Measurements from ENCODE around the gene ICAM1. TPM values are rescaled to one million over a fixed set of nuclear protein-coding genes. Genes with fewer than 3 reads are reported as not detected.

Gene ICAM1
- total and polyA plus RNA-seq, 11 donors, result 6.0 to 87.6 (median 9.7) TPM

DNA sequence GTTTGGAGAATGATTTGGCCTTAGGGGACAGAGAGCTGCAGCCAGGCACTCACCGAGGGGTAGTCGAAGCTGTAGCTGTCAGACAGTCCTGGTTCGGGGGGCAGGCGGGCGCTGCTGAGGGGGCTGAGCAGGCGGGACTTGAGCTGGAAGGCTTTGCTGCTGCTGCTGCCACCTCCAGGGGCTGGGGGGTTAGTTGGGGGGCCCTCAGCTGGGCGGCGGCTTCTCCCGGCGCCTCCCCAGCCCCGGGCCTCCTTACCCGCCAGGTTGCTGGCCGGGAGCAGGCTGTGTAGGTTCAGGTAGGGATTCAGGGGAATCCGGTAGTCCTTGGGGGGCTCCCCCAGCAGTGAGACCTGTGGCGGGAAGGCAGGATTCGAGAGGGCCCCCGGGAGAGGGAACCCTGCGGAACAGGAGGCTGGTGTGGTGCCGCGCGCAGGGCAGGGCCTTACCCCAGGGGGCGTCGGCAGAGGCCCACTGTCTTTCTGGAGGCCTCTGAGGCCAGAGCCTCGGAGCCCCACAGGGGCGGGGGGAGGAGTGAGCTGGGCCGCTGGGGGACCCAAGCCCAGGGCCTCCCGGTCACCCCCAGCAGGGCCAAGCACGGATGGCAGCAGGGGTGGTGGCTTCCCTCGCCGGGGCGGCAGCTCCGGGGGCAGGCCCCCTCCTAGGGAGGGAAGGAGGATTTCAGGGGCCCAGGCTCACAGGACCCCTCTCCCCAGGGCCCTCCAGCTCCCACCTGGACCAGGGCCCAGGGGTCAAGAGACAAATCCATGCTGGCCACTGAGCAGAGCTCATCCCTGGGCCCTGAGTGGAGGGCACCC lies 49.9 kb downstream of the ICAM1 start:
- Histone ChIP-seq H3K36me3 (peaks cover 2 to 98% (median 90%) of the 10 kb centered on the region in 9 donors), H3K9me3 (no peaks in the 10 kb centered on the region), H3K4me3 (no peak overlapping the region), H3K27ac (no peak overlapping the region), H3K4me1 (peaks cover 0 to 9% (median 5%) of the 10 kb centered on the region in 12 donors), H3K27me3 (no peaks in the 10 kb centered on the region)
- 93 to 96% (median 95%) methylated on average over 21 to 32 of the region's 32 CpGs for WGBS, 4 donors
- DNase-seq (no peak), ATAC-seq (no peak)
- TF ChIP-seq, protein P1, sequence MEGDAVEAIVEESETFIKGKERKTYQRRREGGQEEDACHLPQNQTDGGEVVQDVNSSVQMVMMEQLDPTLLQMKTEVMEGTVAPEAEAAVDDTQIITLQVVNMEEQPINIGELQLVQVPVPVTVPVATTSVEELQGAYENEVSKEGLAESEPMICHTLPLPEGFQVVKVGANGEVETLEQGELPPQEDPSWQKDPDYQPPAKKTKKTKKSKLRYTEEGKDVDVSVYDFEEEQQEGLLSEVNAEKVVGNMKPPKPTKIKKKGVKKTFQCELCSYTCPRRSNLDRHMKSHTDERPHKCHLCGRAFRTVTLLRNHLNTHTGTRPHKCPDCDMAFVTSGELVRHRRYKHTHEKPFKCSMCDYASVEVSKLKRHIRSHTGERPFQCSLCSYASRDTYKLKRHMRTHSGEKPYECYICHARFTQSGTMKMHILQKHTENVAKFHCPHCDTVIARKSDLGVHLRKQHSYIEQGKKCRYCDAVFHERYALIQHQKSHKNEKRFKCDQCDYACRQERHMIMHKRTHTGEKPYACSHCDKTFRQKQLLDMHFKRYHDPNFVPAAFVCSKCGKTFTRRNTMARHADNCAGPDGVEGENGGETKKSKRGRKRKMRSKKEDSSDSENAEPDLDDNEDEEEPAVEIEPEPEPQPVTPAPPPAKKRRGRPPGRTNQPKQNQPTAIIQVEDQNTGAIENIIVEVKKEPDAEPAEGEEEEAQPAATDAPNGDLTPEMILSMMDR (IDR thresholded peaks at IDR 0.05), result no peak
- no peak for TF ChIP-seq POLR2A (IDR thresholded peaks at IDR 0.05)
- intact Hi-C loops (cut with DNase I), result no loop called here

DNA sequence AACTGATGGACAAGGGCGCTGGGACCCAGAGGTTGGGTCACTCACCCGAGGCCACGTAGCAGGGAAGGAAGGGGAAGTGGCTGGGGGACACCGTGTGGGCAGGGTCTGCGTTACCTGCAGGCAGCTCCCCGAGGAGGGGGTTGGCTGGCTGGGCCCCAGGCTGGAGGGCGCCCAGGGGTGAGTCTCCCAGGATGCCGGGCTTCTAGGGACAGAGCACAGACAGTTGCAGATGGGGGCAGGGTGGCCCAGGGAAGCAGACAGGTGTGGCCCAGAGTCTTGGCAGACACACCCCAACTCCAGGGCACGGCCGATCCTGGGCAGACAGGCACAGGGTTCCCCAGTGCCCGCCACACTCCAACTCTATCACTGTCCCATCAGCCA lies 50.5 kb downstream of the ICAM1 start:
- TF ChIP-seq, protein P1 (IDR thresholded peaks at IDR 0.05), result no peak
- no peak for TF ChIP-seq POLR2A (IDR thresholded peaks at IDR 0.05)
- intact Hi-C loops (cut with DNase I), result no loop called here
- 87 to 93% (median 92%) methylated on average over 9 to 11 of the region's 11 CpGs for WGBS, 4 donors
- DNase-seq (no peak), ATAC-seq (no peak)
- H3K4me3 ChIP-seq, result no peak overlapping the region
- H3K27me3 ChIP-seq, result no peaks in the 10 kb centered on the region
- no peak overlapping the region for H3K27ac ChIP-seq
- H3K9me3 ChIP-seq, result no peaks in the 10 kb centered on the region
- H3K36me3 ChIP-seq, result peaks cover 2 to 100% (median 96%) of the 10 kb centered on the region in 9 donors
- H3K4me1 ChIP-seq, result peaks cover 0 to 3% (median under 1%) of the 10 kb centered on the region in 12 donors

DNA sequence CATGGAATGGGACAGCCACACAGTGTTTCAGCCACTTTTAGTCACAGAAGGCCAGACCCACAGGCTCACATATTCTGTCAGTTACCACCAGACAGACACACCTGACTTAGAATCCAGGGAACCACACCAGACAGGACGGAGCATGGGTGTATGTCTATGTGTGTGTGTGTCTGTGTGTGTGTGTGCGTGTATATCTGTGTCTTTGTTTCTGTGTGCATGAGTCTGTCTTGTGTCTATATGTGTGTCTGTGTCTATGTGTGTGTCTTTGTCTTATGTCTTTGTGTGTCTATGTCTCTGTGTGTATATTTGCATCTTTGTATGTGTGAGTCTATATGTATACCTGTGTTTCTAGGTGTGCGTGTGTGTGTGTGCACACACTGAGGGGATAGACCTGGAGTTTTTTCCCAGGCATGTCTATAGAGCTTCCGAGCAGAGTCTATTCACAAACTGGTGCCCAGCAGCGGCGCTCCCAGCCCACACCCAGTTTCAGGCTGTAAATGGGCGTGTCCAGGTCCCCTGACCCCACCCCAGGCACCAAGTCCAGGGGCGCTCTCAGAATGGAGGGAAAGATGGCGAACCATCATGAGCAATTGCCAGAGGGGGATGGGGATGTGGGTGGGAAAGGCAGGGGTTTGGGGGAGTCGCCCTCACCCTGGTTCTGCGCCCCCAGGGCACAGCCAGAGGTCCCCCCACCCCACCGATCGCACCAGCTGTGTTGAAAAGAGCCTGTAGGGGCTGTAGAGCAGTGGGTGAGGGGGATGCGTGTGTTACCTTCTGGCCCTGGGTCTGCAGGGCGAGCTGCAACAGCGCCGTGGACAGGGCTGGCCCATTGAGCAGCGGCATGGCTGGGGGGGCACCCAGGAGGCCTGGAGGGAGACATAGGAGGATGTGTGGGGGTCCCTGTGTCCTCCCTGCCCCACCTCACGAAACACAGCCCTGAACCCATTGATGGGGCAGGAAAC lies 51.2 kb downstream of the ICAM1 start:
- H3K27ac ChIP-seq, result no peak overlapping the region
- no peak overlapping the region for H3K4me3 ChIP-seq
- peaks cover 2 to 100% (median 98%) of the 10 kb centered on the region in 9 donors for H3K36me3 ChIP-seq
- 92 to 95% (median 94%) methylated on average over 12 to 19 of the region's 19 CpGs for WGBS, 4 donors
- intact Hi-C loops (cut with DNase I), result no loop called here
- ATAC-seq (no peak), DNase-seq (no peak)
- no peaks in the 10 kb centered on the region for H3K4me1 ChIP-seq
- H3K27me3 ChIP-seq, result no peaks in the 10 kb centered on the region
- TF ChIP-seq POLR2A (IDR thresholded peaks at IDR 0.05), result no peak
- TF ChIP-seq, protein P1 (IDR thresholded peaks at IDR 0.05), result no peak
- no peaks in the 10 kb centered on the region for H3K9me3 ChIP-seq

DNA sequence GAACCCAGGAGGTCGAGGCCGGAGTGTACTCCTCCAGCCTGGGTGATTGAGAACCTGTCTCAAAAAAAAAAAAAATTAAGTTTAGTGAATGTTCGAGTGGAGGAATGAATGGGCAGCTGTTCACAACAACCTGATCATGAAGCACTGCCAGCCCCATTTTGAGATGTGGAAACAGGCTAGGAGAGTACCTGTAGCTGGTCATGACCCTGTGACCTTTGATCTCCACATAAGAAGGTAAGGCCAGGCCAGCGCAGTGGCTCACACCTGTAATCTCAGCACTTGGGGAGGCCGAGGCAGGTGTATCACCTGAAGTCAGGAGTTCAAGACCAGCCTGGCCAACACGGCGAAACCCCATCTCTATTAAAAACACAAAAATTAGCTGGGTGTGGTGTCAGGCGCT lies 54.8 kb downstream of the ICAM1 start:
- DNase-seq, result no peak
- H3K4me1 ChIP-seq, result no peaks in the 10 kb centered on the region
- H3K9me3 ChIP-seq, result no peaks in the 10 kb centered on the region
- no peak for ATAC-seq
- peaks cover 2 to 100% (median 97%) of the 10 kb centered on the region in 9 donors for H3K36me3 ChIP-seq
- intact Hi-C loops (cut with DNase I), result no loop called here
- TF ChIP-seq POLR2A (IDR thresholded peaks at IDR 0.05), result no peak
- TF ChIP-seq, protein P1 (IDR thresholded peaks at IDR 0.05), result no peak
- H3K27ac ChIP-seq, result no peak overlapping the region
- no peaks in the 10 kb centered on the region for H3K27me3 ChIP-seq
- H3K4me3 ChIP-seq, result no peak overlapping the region
- 90 to 94% (median 92%) methylated on average over 8 of the region's 8 CpGs for WGBS, 4 donors

Measured in heart left ventricle (tissue), 16 donors.